GM12878 (cell line): Measurements from ENCODE around the gene RTP1. TPM values are rescaled to one million over a fixed set of nuclear protein-coding genes. Genes with fewer than 3 reads are reported as not detected.

Experiments
- ATAC-seq: fragments of 200-7000 bp; cut with Tn5 transposase; 3 replicates; pipeline ENCODE4 v1.9.1; 2020; ENCODE audit warnings: mild to moderate bottlenecking, moderate library complexity
- BruUV-seq: library from RNA; stranded (reverse); fragments of 400-500 nt; replicated peaks from 2 replicates; lab custom pipeline; 2021; lab: Mats Ljungman, UMichigan
- CTCF ChIA-PET: fragments of 300-600 bp; sonication (Branson Sonifier 250); formaldehyde crosslinking; extraction: SDS; loops from one replicate; lab custom pipeline; 2021; ENCODE audit warnings: inconsistent platforms; lab: Yijun Ruan, JAX
- POLR2A ChIA-PET: fragments of 350-600 bp; formaldehyde crosslinking; extraction: SDS; loops from one replicate; lab custom pipeline; 2021; ENCODE audit warnings: inconsistent platforms; lab: Charles Lee
- RAD21 ChIA-PET: fragments of 300-600 bp; sonication (Branson Sonifier 250); formaldehyde crosslinking; loops from one replicate; lab custom pipeline; 2023; ENCODE audit warnings: antibody characterized with exemption; ENCODE audit not compliant: unreplicated experiment; lab: Charles Lee
- SMC1A ChIA-PET: fragments of 300-600 bp; sonication (Branson Sonifier 250); formaldehyde crosslinking; loops from one replicate; lab custom pipeline; 2023; ENCODE audit not compliant: unreplicated experiment, uncharacterized antibody; lab: Charles Lee
- DNase-seq: peaks from one replicate; pipeline ENCODE4 v3.0.0-alpha.2; 2011; ENCODE audit warnings: low read depth, low spot score
- FAIRE-seq: peaks from 3 replicates; lab custom pipeline; 2011; peaks lifted over from hg19 to GRCh38; lab: Jason Lieb, UNC
- H2AFZ ChIP-seq: 2 replicates; pipeline ENCODE4 v1.6.0; 2011; ENCODE audit warnings: low read depth, low read length, control low read depth; ENCODE audit not compliant: control insufficient read depth
- H3K27ac ChIP-seq: 2 replicates; pipeline ENCODE4 v1.5.1; 2011; ENCODE audit warnings: control low read depth; ENCODE audit not compliant: control insufficient read depth, insufficient read depth
- H3K27me3 ChIP-seq, 2 experiments: replicated peaks in 1 of 2; 2 replicates each; pipeline versions ENCODE4 v1.6.0 to v1.6.1; 2011; ENCODE audit warnings: low read length in 1 of 2; ENCODE audit not compliant: control insufficient read depth in 2 of 2, insufficient read depth in 2 of 2
- H3K36me3 ChIP-seq, 2 experiments: 2 replicates each; pipeline ENCODE4 v1.5.1; 2011; ENCODE audit warnings: low read length in 1 of 2; ENCODE audit not compliant: control insufficient read depth in 2 of 2, insufficient read depth in 2 of 2
- H3K4me1 ChIP-seq: 2 replicates; pipeline ENCODE4 v1.6.1; 2011; ENCODE audit warnings: mild to moderate bottlenecking, low read length, moderate library complexity, mixed read lengths; ENCODE audit not compliant: control insufficient read depth, insufficient read depth
- H3K4me2 ChIP-seq: 2 replicates; pipeline ENCODE4 v1.6.0; 2011; ENCODE audit warnings: control low read depth; ENCODE audit not compliant: control insufficient read depth, insufficient read depth
- H3K4me3 ChIP-seq: fragments of 200-600 bp; sonication (generic); 2 replicates; pipeline ENCODE4 v1.5.1; 2016
- H3K79me2 ChIP-seq: 2 replicates; pipeline ENCODE4 v1.6.0; 2011; ENCODE audit warnings: low read length; ENCODE audit not compliant: control insufficient read depth, insufficient read depth
- H3K9ac ChIP-seq: 2 replicates; pipeline ENCODE4 v1.8.0; 2011; ENCODE audit warnings: low read length, control low read depth, mixed read lengths; ENCODE audit not compliant: control insufficient read depth, insufficient read depth
- H3K9me3 ChIP-seq: replicated peaks from 3 replicates; pipeline ENCODE4 v1.5.1; 2011; ENCODE audit warnings: mild to moderate bottlenecking, low read length; ENCODE audit not compliant: control insufficient read depth, insufficient read depth
- H4K20me1 ChIP-seq: 2 replicates; pipeline ENCODE4 v1.6.0; 2011; ENCODE audit not compliant: control insufficient read depth, insufficient read depth
- EED ChIP-seq: sonication (generic); IDR thresholded peaks from 2 replicates; pipeline ENCODE4 v1.6.1; 2016; ENCODE audit warnings: antibody characterized with exemption, low read depth
- ESRRA ChIP-seq: IDR thresholded peaks from 2 replicates; pipeline ENCODE4 v1.6.1; 2012; ENCODE audit warnings: mild to moderate bottlenecking, low read length, improper control_type of control experiment
- JUNB ChIP-seq: IDR thresholded peaks from 2 replicates; pipeline ENCODE4 v1.6.1; 2016; ENCODE audit warnings: antibody characterized with exemption, mild to moderate bottlenecking
- JUND ChIP-seq: IDR thresholded peaks from 2 replicates; pipeline ENCODE4 v1.6.1; 2012; ENCODE audit warnings: low read depth, mild to moderate bottlenecking, low read length, improper control_type of control experiment, moderate library complexity
- MEF2B ChIP-seq: fragments of 450-650 bp; IDR thresholded peaks from 2 replicates; pipeline ENCODE4 v1.6.1; 2018; ENCODE audit warnings: mild to moderate bottlenecking, moderate library complexity; ENCODE audit not compliant: partially characterized antibody, poor library complexity, severe bottlenecking
- MTA2 ChIP-seq: fragments of 450-650 bp; IDR thresholded peaks from 2 replicates; pipeline ENCODE4 v1.6.1; 2016; ENCODE audit warnings: low read depth, mild to moderate bottlenecking, moderate library complexity
- MYB ChIP-seq: fragments of 150-350 bp; IDR thresholded peaks from 2 replicates; pipeline ENCODE4 v1.6.1; 2014; ENCODE audit warnings: mild to moderate bottlenecking, low read depth, low read length, borderline replicate concordance
- NFXL1 ChIP-seq: fragments of 450-650 bp; IDR thresholded peaks from 2 replicates; pipeline ENCODE4 v1.6.1; 2017; ENCODE audit warnings: antibody characterized with exemption, mild to moderate bottlenecking, borderline replicate concordance
- PAX8 ChIP-seq: fragments of 450-650 bp; IDR thresholded peaks from 2 replicates; pipeline ENCODE4 v1.6.1; 2017; ENCODE audit warnings: mild to moderate bottlenecking, moderate library complexity
- PKNOX1 ChIP-seq: fragments of 450-650 bp; IDR thresholded peaks from 2 replicates; pipeline ENCODE4 v1.6.1; 2016; ENCODE audit warnings: mild to moderate bottlenecking
- WGBS: methylation state at CpG from one replicate; pipeline ENCODE4 v1.1.6; 2016; ENCODE audit warnings: low lambda C conversion rate; ENCODE audit not compliant: insufficient replicate concordance, insufficient coverage; ENCODE audit errors: missing lambda C conversion rate; 5-methylcytosine and 5-hydroxymethylcytosine counted together
- in situ Hi-C: fragments of 300-500 bp; cut with MboI; formaldehyde crosslinking; loops from 9 replicates; pipeline ENCODE4 v1.14.3; 2018; ENCODE audit warnings: mixed read lengths
- intact Hi-C: fragments of 100-400 bp; cut with micrococcal nuclease; formaldehyde crosslinking; loops from one replicate; pipeline ENCODE4 v1.14.2; 2022; ENCODE audit not compliant: unreplicated experiment
- polyA plus RNA-seq, 11 experiments: library from polyadenylated mRNA; depleted of rRNA in 4 of 11; unstranded in 6 of 11; stranded (reverse) in 5 of 11; fragments of >200 nt; fragmentation: Nextera tagmentation in 4 of 11; fragmentation: Illumina TruSeq in 1 of 11; extraction: Ambion mirVana in 4 of 11; extraction: Trizol in 1 of 11; gene quantifications; 1 replicate in 1 of 11; 2 replicates in 10 of 11; pipeline versions ENCODE4 v1.2.1 to v1.2.3, GENCODE V29; 2011 to 2016; ENCODE audit warnings: inconsistent platforms in 2 of 11, missing spikeins in 2 of 11, low read depth in 1 of 11
- total RNA-seq, 4 experiments: library from RNA; depleted of rRNA in 3 of 4; stranded (reverse); fragments of >200 nt in 3 of 4; fragmentation: Illumina TruSeq in 1 of 4; extraction: Trizol in 1 of 4; gene quantifications; 2 replicates each; pipeline versions ENCODE4 v1.2.1 to v1.2.3, GENCODE V29; 2013 to 2021

The RTP1 gene
- total and polyA plus RNA-seq, 10 of the 15 experiments (the other 5 are each of a cell fraction or from before 2014, with no cell fraction given): not detected

- Histone ChIP-seq H4K20me1 (no peaks in the 10 kb centered on the region), H3K79me2 (no peaks in the 10 kb centered on the region), H3K9me3 (no peaks in the 10 kb centered on the region), H3K9ac (no peak overlapping the region), H3K27me3 (peaks cover 0 to 5% of the 10 kb centered on the region in 2 experiments; a peak in 3 of 4 replicates), H3K27ac (no peak overlapping the region), H2AFZ (no peak overlapping the region), H3K4me1 (no peaks in the 10 kb centered on the region), H3K36me3 (no peaks in the 10 kb centered on the region), H3K4me3 (no peak overlapping the region), H3K4me2 (no peak overlapping the region)
- intact Hi-C loops: loop anchor here (2.0 kb wide), 1 partner anchor 491 kb away; no protein-coding TSS in a partner anchor
- DNase-seq: no peak
- BruUV-seq: no TSS peak
- POLR2A ChIA-PET: no interaction called here
- CTCF ChIA-PET: interaction anchor here (1.6 to 4.8 kb wide), 2 partner anchors 23 to 455 kb away, joined by 3 to 41 read pairs; no protein-coding TSS in a partner anchor
- no peak for ATAC-seq
- TF ChIP-seq MEF2B: no peak
- TF ChIP-seq PAX8: no peak
- no peak for TF ChIP-seq MYB
- no peak for FAIRE-seq
- RAD21 ChIA-PET: interaction anchor here (0.6 kb wide), 1 partner anchor 35 kb away, joined by 3 read pairs; no protein-coding TSS in a partner anchor
- SMC1A ChIA-PET: interaction anchor here (0.6 to 1.6 kb wide), 3 partner anchors 26 to 1478 kb away, joined by 3 to 6 read pairs (median 3); partner anchors contain the start of gene RTP1
- 1% methylated on average over 3 of the region's 3 CpGs for WGBS
- in situ Hi-C loops: no loop called here
These were observed 26.5 kb downstream of the RTP1 start for GRCh38 chr3:187223799-187224198.

DNA sequence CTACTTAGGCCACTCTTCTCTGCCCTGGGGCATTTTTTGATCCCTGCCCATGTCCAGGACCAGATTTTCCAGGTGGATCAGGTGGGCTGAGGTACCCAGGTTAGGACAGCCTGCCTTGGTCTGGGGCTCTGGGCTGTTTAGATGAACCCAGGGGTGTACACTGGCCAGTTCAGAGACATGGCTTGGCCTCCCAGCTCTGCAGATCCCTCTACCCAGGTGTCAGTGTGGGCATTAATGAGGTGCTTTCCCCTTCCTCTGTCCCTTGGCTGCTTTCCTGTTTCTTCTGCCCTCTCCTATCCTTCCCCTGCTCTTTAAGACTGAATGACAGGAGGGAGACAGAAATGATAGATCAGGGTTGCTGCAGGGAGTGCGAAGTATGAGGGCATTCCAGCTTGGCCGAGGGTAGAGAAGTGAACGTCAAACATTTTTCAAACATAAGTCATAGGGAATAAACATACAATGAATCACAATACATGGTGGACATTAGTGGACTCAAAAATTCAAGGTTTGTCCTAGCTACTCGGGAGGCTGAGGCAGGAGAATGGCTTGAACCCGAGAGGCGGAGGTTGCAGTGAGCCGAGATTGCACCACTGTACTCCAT, 30.5 kb downstream of the RTP1 start:
- H3K27me3 ChIP-seq: peaks cover 3 to 7% of the 10 kb centered on the region in 2 experiments; a peak in 3 of 4 replicates
- ATAC-seq (no peak), DNase-seq (no peak), FAIRE-seq (no peak)
- intact Hi-C loops: no loop called here
- TF ChIP-seq JUNB (no peak), MTA2 (no peak), NFXL1 (no peak), EED (no peak), JUND (no peak), ESRRA (no peak), PKNOX1 (no peak)
- no peaks in the 10 kb centered on the region for H4K20me1 ChIP-seq
- no peak overlapping the region for H3K27ac ChIP-seq
- no peaks in the 10 kb centered on the region for H3K36me3 ChIP-seq
- RAD21 ChIA-PET: no interaction called here
- no peaks in the 10 kb centered on the region for H3K79me2 ChIP-seq
- H3K9ac ChIP-seq: no peak overlapping the region
- in situ Hi-C loops: no loop called here
- no peak overlapping the region for H3K4me3 ChIP-seq
- CTCF ChIA-PET: no interaction called here
- 57% methylated on average over 7 of the region's 7 CpGs for WGBS
- H2AFZ ChIP-seq: no peak overlapping the region
- BruUV-seq: no TSS peak
- POLR2A ChIA-PET: no interaction called here
- H3K4me2 ChIP-seq: no peak overlapping the region
- H3K9me3 ChIP-seq: no peaks in the 10 kb centered on the region
- SMC1A ChIA-PET: no interaction called here
- no peaks in the 10 kb centered on the region for H3K4me1 ChIP-seq
